IPS-NIHi11 (cell line): ENCODE results near the gene FAM241A.
"Not testable (repeated sequence)": the region's sequence is repeated elsewhere in the genome, so short reads cannot be mapped to it uniquely, and the experiment has no call there.

ENCODE experiments used
- DNase-seq: peaks from one replicate; pipeline ENCODE4 v3.0.0; 2012; ENCODE audit warnings: mixed read lengths, low spot score

Gene FAM241A

DNA sequence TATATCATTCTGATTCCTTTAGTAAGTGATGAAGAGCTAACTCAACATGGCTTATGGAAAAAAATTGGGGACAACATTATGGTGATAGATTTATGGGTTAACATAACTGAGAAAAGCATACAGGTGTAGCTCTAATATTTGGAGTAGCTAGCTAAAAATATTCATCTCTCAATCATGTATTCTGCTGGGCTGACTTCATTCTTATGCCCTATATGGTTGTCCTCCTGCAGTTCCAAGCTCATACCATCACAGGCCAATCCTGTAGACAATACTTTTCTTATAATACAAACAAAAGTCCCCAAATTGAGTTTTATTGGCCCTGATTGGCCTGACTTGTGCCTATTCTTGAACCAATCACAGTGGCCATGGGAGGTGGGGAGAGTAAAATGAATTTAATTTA is 6.7 kb upstream of the FAM241A start:
- DNase-seq: no peak

DNA sequence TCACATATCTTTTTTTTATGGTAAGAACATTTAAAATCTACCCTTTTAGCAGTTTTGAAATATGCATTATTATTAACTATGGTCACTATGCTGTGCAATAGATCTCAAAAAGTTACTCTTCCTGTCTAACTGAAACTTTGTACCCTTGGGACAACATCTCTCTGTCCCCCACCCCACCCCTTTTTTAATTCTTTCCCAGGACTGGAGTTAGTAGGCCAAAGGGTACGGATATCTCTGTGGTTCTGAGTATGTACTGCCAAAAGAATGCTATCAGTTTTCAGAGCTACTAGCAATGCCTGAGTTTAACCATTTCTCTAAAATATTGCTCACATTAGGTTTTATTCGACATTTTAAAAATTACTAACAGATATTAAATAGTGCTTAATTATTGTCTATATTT is 4.7 kb upstream of the FAM241A start:
- no peak for DNase-seq

DNA sequence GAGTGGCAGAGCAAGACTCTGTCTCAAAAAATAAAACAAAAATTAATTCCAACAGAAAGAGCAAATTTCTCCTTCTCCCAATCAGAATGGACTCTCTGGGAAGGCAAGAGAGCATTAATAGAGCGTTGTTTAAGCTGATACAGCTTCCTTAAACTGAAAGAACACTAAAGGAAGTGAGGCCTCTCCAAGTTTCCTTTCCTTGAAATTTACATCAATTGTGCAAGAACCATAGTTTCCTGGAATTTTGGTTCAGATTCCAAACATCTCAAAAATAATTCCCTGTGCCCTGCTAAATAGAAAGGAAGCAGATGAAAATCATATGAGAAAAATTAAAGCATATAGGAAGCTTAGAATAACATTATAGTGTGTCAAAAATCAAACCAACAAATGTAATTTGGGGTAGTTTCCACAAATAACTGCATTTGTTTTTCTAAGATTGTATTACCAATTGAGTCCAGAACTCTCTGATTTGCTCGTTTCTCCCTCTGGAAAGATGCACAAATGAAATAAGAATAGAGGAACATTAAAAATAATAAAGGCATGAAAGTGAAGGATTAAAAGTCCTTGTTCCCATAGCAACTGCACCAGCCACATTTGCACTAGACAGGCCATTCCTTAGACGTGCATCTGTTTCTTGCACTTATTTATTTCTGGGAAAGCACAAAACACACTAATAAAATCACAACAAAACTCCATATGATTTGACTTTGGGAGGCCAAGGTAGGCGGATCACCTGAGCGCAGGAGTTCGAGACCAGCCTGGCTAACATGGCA is 3.7 kb upstream of the FAM241A start:
- DNase-seq: no peak

DNA sequence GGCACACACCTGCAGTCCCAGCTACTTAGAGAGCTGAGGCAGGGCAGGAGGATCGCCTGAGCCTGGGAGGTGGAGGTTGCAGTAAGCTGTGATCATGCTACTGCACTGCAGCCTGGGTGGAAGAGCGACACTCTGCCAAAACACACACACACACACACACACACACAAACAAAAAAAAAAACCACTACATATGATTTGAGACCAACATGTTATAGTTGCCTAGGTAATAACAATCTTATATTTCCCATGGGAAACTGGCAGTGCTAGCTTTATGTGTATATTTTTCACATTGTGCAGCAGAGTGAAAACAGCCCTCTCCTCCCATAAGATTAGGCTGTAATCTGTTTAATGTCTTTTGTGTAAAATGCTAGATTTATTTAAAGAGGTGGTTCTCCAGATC is 3.1 kb upstream of the FAM241A start:
- DNase-seq: no peak

DNA sequence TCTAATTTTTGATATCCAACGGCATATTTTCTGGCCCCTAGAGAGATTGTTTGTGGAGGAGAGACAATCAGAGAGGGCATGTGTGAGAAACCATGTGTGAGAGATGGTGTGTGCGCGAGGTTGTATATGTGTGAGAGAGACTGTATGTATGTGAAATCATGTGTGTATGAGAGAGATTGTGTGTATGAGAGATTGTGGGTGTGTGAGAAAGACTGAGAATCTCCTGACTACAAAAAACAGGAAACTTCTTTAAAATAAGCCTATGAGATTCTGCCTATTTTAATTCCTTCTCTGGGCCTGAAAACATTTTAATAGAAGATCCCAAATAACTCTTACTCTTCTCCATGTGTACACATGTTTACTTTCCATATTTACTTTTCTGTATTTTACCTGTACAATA is 1.5 kb upstream of the FAM241A start:
- no peak for DNase-seq

DNA sequence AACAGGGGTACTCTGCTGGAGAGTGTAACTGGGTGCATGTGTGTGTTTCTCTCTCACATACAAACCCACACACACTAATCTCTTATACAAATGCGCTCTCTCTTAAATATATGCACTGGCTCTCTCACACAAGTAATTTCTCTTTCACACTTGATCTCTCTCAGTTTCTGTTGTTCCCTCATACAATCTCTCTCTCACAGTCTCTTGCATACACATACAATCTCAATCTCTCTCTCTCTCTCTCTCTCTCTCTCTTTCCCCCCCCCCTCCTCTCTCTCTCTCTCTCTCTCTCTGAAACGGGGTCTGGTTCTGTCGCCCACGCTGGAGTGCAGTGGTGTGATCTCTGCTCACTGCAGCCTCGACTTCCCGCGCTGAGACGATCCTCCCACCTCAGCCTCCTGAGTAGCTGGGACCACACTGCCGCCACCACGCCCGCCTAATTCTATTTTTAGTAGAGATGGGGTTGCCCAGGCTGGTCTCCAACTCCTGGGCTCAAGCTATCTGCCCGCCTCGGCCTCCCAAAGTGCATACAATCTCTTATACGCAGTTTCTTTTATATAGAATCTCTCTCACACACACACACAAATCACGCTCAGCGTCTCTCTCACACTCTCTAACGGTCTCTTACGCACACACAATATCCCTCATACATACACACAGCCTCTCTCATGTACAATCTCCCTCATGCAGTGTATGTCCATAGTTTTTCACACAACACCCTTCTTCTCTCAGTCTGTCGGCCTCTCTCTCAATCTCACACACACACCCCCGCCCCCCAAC is 518 bp upstream of the FAM241A start:
- DNase-seq: no peak

DNA sequence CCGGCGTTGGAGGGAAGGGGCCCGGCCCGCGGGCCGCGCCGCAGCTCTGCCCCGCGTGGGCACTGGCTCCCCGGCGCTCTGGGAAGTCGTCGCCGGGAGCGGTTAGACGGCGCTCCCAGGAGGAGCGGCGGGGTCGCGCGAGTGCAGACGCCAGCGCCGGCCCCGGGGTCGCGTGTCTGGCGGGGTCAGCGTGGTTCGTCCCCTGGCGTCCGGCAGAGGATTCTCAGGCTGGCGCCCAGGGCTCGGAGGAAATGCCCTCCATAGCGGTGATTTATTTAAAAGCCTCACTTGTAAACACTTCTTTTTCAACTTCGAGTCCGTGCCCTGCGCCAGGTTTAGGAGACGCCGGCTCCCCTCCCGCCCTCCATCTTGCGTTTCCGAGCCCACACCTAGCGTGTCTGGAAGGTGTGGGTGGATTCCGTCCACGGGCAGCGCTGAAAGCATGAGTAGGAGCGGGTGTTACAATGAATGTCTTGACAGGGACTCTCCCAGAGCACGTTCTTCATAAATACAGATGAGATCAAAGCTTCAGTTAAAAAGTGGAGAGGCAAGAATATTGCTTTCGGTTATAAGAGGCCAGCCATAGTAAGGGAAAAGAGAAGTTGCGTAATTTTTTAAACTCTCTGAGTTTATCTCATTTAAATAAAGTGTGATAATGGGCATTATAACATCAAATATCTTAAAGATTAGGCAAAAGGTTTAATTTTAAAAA is 692 bp downstream of the FAM241A start:
- peak; percentile 64 for DNase-seq

DNA sequence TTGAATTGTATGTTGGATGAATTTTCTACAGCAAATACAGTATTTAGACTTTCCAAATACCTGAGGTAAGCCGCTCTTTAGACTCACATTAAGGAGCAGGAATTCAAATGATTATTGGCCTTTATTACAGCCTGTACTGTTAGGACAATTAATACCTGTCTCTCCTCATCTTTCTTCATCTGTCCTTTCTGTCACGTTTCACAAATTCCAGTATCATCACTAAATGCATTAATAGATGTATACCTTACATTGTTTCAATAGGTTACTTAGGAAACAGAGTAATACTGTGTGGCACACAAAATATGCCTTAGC is 1.2 kb downstream of the FAM241A start:
- DNase-seq: no peak

DNA sequence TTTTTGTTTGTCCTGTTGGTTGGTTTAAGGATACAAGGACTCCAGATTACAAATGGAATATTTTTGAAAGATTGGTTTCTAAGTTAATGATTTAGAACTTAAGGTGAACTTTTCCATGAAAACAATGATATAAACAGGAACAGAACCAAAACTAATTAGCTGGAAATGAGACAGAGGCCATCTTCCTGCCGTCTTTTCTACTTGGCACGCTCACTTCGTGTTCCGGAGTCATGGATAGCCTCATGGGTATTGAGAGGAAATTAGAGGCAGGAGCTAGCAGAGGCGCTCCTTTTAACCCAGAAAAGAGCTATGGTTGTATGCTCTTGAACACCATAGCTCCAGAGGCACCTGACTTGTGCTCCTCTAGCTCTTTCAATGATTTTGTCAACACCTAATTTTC is 2.4 kb downstream of the FAM241A start:
- no peak for DNase-seq

DNA sequence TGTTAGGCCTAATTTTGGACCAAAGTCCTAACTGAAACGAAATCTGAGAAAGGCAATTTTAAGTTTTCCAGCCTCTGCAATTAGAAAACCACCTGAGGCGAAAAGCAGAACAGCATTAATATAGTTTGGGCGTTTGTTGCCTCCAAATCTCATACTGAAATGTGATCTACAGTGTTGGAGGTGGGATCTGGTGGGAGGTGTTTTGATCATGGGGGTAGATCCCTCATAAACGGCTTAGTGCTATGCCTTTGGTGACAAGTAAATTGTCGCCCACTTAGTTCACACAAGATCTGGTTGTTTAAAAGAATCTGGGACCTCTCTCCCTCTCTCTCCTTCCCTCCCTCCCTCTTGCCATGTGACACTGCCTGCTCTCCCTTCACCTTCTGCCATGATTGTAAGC is 5.7 kb downstream of the FAM241A start:
- DNase-seq: no peak

DNA sequence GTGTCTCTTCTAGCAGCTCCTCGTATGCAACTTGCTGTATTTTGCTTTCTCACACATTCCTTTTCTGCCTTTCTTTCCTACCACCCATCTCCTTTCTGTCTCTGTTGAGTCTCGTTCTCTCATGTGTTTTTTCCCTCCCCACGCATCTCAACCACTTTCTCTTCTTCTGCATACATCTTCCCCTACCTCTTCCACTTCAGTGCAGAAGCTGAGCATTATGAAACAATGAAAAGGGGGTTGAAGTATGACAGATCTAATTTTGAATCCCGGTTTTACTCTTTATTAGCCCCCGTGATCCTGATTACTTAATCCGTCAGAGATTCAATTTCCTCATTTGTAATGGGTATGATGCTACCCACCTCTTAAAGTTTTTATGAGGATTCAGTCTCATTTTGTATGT is 7.3 kb downstream of the FAM241A start:
- DNase-seq: no peak

DNA sequence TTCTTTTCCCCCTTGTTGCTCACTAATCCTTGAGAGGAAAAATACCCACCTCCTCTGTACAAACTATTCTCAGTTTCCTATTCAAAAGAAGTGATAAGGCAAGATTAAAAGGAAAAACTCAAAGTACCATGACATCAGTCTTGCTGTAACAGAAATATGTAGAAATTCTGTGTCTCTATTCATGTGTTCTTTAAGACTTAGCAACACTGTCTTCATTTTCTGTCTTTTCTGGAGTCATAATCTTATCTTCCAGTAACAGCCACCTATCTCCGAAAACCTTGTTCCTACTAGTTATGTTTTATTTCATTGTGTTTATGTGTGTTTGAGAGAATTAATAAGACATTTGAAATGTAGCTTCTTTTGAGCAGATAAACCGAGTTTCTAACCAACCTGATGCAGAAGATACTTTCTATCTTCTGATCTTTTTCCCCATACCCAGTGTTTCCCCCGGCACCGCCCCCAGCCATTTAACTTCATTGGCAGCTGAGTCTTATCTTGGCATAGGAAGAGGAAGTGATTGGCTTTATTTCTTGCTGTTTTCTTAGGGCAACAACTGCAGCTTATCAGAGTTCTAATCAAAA is 8.0 kb downstream of the FAM241A start:
- DNase-seq: no peak

DNA sequence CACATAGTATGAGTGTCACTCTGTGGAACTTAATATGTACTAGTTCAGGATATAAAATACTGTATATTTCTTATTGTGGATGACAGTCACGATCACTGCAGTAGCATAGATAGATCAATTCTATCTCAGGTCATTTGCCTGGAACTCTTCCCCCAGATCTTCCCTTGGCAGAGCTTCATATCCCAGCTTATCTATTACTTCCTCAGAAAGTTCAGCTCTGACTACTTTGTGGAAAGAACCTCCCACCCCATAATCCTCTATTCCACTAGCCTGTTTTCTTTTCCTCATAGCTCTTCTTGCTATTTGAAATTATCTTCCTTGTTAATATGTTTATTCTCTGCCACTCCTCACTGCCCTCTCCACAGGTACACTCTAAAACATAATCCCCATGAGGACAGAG is 10.9 kb downstream of the FAM241A start:
- DNase-seq: no peak

DNA sequence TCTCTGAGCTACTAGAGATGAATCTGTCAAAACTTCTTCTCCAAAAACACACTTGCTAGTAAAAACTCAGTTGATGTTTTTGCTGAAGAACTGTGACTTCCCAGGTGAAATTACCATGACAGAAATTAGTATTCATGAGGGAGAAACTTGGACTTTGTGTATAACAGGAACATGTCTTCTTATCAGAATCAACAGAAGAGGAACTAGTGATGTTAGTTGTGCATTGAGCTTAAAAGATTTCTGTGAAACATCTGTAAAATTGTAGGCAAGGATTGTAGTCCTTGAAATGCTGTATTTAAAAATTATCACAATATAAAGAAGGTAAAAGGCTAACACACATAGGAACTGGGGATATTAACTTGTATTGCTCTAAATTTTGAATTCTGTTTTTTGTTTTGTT is 11.3 kb downstream of the FAM241A start:
- DNase-seq: no peak

DNA sequence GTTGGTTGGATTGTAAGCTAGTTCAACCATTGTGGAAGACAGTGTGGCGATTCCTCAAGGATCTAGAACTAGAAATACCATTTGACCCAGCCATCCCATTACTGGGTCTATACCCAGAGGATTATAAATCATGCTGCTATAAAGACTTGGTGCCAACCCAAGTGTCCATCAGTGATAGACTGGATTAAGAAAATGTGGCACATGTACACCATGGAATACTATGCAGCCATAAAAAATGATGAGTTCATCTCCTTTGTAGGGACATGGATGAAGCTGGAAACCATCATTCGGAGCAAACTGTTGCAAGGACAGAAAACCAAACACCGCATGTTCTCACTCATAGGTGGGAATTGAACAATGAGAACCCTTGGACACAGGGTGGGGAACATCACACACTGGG is 18.5 kb downstream of the FAM241A start:
- DNase-seq: not testable (repeated sequence)

DNA sequence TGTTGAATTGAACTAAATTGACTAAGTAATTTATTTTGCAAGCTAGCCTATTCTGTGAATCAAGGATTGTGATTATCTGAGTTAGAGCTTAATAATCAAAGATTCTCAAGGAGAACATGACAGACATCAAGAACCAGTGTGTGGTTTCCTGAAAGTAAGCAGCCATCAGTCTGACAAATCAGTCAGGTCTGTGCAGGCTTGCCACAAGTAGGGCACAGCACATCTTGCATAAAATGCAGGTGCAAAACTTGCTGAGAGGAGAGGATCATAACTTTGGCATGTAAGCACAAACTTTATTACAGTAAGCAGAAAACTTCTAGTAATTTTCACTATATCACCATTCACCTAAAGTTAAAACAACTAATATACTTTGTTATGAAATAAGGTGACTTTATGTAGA is 22.5 kb downstream of the FAM241A start:
- DNase-seq: no peak

DNA sequence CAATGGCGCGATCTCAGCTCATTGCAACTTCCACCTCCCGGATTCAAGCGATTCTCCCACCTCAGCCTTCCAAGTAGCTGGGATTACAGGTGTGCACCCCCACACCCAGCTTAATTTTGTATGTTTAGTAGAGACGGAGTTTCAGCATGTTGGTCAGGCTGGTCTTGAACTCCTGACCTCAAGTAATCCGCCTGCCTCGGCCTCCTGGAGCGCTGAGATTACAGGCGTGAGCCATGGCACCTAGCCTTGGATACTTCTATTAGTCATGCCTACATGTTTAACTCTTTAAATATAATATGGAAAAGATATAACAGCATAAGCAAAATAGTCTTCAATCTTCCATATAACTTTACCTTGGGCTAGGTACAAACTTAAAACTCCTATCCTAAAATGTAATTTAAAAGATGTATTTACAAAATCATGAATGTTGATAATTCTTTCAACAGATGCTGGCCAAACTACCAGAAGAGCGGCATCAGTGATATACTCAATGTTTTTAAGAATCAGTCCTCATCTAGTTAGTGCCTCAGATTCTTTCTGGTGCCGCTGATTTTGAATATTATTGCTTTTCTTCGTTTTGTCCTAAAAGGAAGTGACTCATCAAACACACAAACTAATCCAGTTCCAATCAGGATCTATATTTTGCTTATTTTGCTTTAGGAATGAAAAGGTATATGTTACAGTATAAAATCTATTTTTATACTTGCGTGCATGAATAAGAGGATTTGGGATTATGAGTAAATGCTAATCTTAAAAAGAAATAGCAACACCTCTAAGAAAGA is 23.7 kb downstream of the FAM241A start:
- DNase-seq: no peak

DNA sequence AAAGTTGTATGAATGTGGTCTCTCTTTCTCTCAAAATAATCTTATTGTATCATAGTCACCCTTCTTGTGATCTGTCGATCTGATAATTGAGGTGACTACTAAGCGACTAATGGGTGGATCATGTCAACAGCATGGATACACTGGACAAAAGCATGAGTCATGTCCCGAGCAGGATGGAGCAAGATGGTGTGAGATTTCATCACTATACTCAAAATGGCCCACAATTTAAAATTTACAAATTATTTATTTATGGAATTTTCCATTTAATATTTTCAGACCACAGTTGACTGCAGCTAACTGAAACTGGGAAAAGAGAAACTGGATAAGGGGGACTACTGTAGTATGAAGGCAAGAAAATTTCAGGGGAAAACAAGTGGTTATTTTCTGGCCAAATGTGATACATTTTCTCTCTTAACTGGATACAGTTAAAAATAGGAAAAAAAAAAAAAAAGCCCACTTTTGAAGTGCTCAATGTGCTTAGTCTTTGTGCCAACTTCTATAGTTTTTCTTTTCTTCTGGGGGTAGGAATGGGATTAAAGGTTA is 25.3 kb downstream of the FAM241A start:
- no peak for DNase-seq

DNA sequence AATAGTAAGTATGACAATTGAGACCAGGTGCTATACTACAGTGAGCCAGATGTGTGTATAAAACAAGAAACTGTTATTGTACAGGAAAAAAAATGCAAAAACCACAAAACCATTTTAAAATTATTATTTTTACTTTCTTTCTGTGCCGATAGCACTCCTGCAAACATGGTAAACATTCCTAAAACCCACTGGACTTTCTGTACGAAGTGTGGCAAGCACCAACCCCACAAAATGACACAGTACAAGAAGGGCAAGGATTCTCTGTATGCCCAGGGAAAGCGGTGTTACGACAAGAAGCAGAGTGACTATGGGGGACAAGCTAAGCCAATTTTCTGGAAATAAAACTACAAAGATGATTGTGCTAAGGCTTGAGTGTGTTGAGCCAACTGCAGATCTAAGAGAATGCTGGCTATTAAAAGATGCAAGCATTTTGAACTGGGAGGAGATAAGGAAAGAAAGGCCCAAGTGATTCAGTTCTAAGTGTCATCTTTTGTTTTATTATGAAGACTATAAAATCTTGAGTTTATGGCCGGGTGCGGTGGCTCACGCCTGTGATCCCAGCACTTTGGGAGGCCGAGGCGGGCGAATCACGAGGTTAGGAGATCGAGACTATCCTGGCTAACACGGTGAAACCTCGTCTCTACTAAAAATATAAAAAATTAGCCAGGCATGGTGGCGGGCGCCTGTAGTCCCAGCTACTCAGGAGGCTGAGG is 26.0 kb downstream of the FAM241A start:
- DNase-seq: not testable (repeated sequence)

DNA sequence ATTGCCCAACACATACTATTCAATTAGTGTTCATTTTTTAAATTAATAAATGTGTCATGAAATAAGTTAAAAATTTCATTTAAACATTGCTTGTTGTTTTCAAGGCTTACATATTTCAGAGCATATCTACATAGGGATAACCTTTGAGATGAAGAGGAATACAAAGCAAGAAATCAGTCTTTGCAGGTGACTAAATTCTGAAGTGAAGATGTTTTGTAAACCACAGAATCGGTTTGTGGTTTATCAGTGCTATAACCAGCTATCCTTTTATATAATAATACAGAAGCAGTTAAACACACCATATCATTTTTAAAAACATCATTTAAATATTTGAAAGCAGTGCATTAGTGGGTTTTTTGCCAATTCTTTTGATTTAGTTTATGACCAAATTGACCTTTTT is 26.9 kb downstream of the FAM241A start:
- no peak for DNase-seq
